GM18858 (cell line): ENCODE data around the gene MAP3K9.
A peak's percentile ranks its signal among the peaks of the same experiment; 100 is the strongest.
"Not testable (repeated sequence)": the region's sequence is repeated elsewhere in the genome, so short reads cannot be mapped to it uniquely, and the experiment has no call there.

Experiments used
- ATAC-seq: cut with Tn5 transposase; IDR thresholded peaks from one replicate; pipeline ENCODE4 v1.9.1; 2021; ENCODE audit not compliant: unreplicated experiment

MAP3K9 gene

GRCh38 chr14:70726651-70727375 lies 82.5 kb downstream of the MAP3K9 start:
- no peak for ATAC-seq

GRCh38 chr14:70724944-70725343 lies 84.4 kb downstream of the MAP3K9 start:
- ATAC-seq: no peak

GRCh38 chr14:70724110-70724509 lies 85.2 kb downstream of the MAP3K9 start:
- no peak for ATAC-seq

- no peak for ATAC-seq
Observed at GRCh38 chr14:70723276-70723675, 86.0 kb downstream of the MAP3K9 start.

GRCh38 chr14:70722418-70722817 lies 86.9 kb downstream of the MAP3K9 start:
- ATAC-seq: no peak

- no peak for ATAC-seq
Observed at GRCh38 chr14:70721542-70721941, 87.8 kb downstream of the MAP3K9 start.

- no peak for ATAC-seq
Observed at GRCh38 chr14:70718383-70719118, 90.8 kb downstream of the MAP3K9 start.

- no peak for ATAC-seq
Observed at GRCh38 chr14:70716958-70717357, 92.4 kb downstream of the MAP3K9 start.

- no peak for ATAC-seq
Observed at GRCh38 chr14:70716483-70716882, 92.8 kb downstream of the MAP3K9 start.

GRCh38 chr14:70714055-70714550 lies 95.2 kb downstream of the MAP3K9 start:
- ATAC-seq: no peak

- ATAC-seq: no peak
Observed at GRCh38 chr14:70713511-70713916, 95.8 kb downstream of the MAP3K9 start.

- ATAC-seq: no peak
Observed at GRCh38 chr14:70713096-70713495, 96.2 kb downstream of the MAP3K9 start.

GRCh38 chr14:70711451-70711850 lies 97.9 kb downstream of the MAP3K9 start:
- no peak for ATAC-seq

- no peak for ATAC-seq
Observed at GRCh38 chr14:70709726-70710382, 99.5 kb downstream of the MAP3K9 start.

GRCh38 chr14:70708717-70709570 lies 100.4 kb downstream of the MAP3K9 start:
- ATAC-seq: no peak

- peak; percentile 72 for ATAC-seq
Observed at GRCh38 chr14:70707138-70708038, 101.9 kb downstream of the MAP3K9 start.

GRCh38 chr14:70706177-70706576 lies 103.1 kb downstream of the MAP3K9 start:
- no peak for ATAC-seq

GRCh38 chr14:70704960-70705359 lies 104.4 kb downstream of the MAP3K9 start:
- no peak for ATAC-seq

- not testable (repeated sequence) for ATAC-seq
Observed at GRCh38 chr14:70703621-70704168, 105.6 kb downstream of the MAP3K9 start.
